Osteoblast (primary cell): Measurements from ENCODE around the gene DYNC2H1. TPM values are rescaled to one million over a fixed set of nuclear protein-coding genes. Genes with fewer than 3 reads are reported as not detected.

Source experiments
- DNase-seq: peaks from one replicate; pipeline ENCODE4 v3.0.0; 2011; ENCODE audit warnings: low spot score, mixed read lengths; ENCODE audit not compliant: insufficient read length; ENCODE audit errors: missing footprints
- H2AFZ ChIP-seq: 2 replicates; pipeline ENCODE4 v1.6.0; 2011; ENCODE audit warnings: mild to moderate bottlenecking, low read length
- H3K27ac ChIP-seq: 2 replicates; pipeline ENCODE4 v1.5.1; 2011; ENCODE audit warnings: mild to moderate bottlenecking, low read depth, low read length, moderate library complexity
- H3K27me3 ChIP-seq: 2 replicates; pipeline ENCODE4 v1.6.0; 2012; ENCODE audit warnings: mild to moderate bottlenecking, control low read depth, inconsistent platforms, low read length, moderate library complexity; ENCODE audit not compliant: insufficient read depth
- H3K36me3 ChIP-seq: 2 replicates; pipeline ENCODE4 v1.5.1; 2011; ENCODE audit warnings: mild to moderate bottlenecking, low read length, control low read depth, moderate library complexity; ENCODE audit not compliant: insufficient read depth
- H3K4me1 ChIP-seq: 2 replicates; pipeline ENCODE4 v1.5.1; 2011; ENCODE audit warnings: mild to moderate bottlenecking, low read length, control low read depth, moderate library complexity; ENCODE audit not compliant: insufficient read depth
- H3K4me2 ChIP-seq: 2 replicates; pipeline ENCODE4 v1.6.0; 2011; ENCODE audit warnings: mild to moderate bottlenecking, low read length; ENCODE audit not compliant: insufficient read depth
- H3K4me3 ChIP-seq: fragments of 200-600 bp; sonication (generic); 3 replicates; pipeline ENCODE4 v1.5.1; 2012; ENCODE audit warnings: mild to moderate bottlenecking, low read length, inconsistent platforms; ENCODE audit not compliant: insufficient read depth
- H3K79me2 ChIP-seq: 2 replicates; pipeline ENCODE4 v1.6.0; 2012; ENCODE audit warnings: mild to moderate bottlenecking, low read length, control low read depth, inconsistent platforms; ENCODE audit not compliant: insufficient read depth
- H3K9me3 ChIP-seq: 2 replicates; pipeline ENCODE4 v1.5.1; 2011; ENCODE audit warnings: low read depth, low read length, control low read depth
- H4K20me1 ChIP-seq: 2 replicates; pipeline ENCODE4 v1.6.0; 2012; ENCODE audit warnings: mild to moderate bottlenecking, low read length, control low read depth; ENCODE audit not compliant: insufficient read depth
- CTCF ChIP-seq: IDR thresholded peaks from 2 replicates; pipeline ENCODE4 v1.5.1; 2011; ENCODE audit warnings: mild to moderate bottlenecking, low read depth, low read length, moderate library complexity; ENCODE audit errors: extremely low read depth
- total RNA-seq: library from RNA; depleted of rRNA; stranded (reverse); fragments of >200 nt; gene quantifications from 2 replicates; pipeline ENCODE4 v1.2.3, GENCODE V29; 2012

The DYNC2H1 gene
- total RNA-seq, 1 donor = 82.2 TPM

DNA sequence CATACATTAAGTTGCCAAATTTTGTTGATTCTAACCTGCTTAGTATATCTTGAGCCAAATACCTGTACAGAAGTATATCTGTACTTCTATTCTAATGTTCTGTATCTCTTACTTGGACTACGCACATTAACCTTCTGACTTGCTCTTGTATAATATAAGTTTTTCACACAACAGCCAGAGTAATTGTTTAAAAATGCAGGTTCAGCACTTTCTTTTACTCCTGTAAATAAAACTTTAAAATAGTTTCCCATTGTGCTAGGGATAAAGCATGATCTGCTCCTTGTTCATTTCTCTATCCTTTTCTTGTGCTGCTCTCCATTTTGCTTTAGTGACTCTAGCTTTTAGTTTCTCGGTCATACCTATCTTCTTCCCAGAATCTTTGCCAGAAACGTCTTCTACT is 48.3 kb downstream of the DYNC2H1 start:
- H3K79me2 ChIP-seq = no peaks in the 10 kb centered on the region
- H3K36me3 ChIP-seq = peaks cover 17% of the 10 kb centered on the region
- H3K4me1 ChIP-seq = peaks cover 3% of the 10 kb centered on the region
- no peak overlapping the region for H3K4me3 ChIP-seq
- H4K20me1 ChIP-seq = no peaks in the 10 kb centered on the region
- H2AFZ ChIP-seq = no peak overlapping the region
- H3K27me3 ChIP-seq = no peaks in the 10 kb centered on the region
- H3K9me3 ChIP-seq = no peaks in the 10 kb centered on the region
- H3K4me2 ChIP-seq = no peak overlapping the region
- DNase-seq = no peak
- no peak overlapping the region for H3K27ac ChIP-seq
- no peak for TF ChIP-seq CTCF

DNA sequence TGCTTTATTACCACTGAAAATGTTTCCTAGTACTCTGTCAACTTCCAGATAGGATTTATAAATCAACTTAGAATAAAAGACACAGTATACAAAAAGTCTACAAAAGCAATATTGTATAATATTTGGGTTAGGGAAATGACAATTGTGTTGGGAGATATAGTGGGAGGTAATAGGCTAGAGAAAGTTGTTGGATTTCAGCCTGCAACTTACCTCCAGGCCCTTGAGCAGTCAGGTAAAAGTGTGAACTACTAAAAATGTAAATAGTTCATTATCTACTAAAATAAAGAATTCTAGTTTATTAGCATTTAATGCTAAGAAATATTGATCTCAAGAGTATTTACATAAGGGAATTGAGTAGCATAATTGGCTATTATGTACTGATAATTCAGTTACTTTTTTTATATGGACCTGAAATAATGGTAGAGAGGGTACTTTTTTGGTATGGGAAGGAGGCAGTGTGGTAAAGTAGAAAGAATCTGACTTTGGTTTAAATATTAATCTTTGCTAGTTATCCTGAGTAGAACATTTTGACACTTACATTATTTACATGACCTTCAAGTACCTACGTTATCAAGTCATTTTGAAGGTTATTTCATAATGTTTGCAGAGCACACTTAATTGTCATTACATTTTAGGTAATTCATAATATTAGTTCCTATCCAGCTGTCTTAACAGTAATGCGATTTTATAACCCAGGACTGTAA is 55.0 kb downstream of the DYNC2H1 start:
- Histone ChIP-seq H3K4me2 (no peak overlapping the region), H3K79me2 (no peaks in the 10 kb centered on the region), H2AFZ (no peak overlapping the region), H3K36me3 (peaks cover 17% of the 10 kb centered on the region), H3K4me3 (no peak overlapping the region), H3K9me3 (no peaks in the 10 kb centered on the region), H3K27ac (no peak overlapping the region), H3K4me1 (no peaks in the 10 kb centered on the region), H4K20me1 (no peaks in the 10 kb centered on the region), H3K27me3 (no peaks in the 10 kb centered on the region)
- TF ChIP-seq CTCF = no peak
- no peak for DNase-seq

DNA sequence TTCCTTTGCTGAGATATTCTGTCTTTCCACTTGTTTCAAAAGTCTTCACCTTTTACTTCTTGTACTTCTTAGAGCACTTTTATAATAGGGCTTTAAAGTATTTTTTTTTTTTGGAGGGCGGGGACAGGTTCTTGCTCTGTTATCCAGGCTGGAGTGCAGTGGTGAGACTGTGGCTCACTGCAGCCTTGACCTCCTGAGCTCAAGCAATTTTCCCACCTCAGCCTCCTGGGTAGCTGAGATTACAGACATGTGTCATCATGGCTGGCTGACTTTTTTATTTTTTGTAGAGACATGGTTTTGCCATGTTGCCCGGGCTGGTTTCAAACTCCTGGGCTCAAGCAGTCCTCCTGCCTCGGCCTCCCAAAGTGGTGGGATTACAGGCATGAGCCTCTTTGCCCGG is 57.9 kb downstream of the DYNC2H1 start:
- Histone ChIP-seq H4K20me1 (no peaks in the 10 kb centered on the region), H3K79me2 (no peaks in the 10 kb centered on the region), H3K4me1 (peaks cover 3% of the 10 kb centered on the region), H3K27me3 (no peaks in the 10 kb centered on the region), H3K4me3 (no peak overlapping the region), H3K27ac (no peak overlapping the region), H2AFZ (no peak overlapping the region), H3K9me3 (no peaks in the 10 kb centered on the region), H3K36me3 (peaks cover 16% of the 10 kb centered on the region), H3K4me2 (no peak overlapping the region)
- TF ChIP-seq CTCF = no peak
- no peak for DNase-seq

- DNase-seq = peak; percentile 53
- Histone ChIP-seq H4K20me1 (no peaks in the 10 kb centered on the region), H3K27ac (no peak overlapping the region), H3K4me3 (no peak overlapping the region), H3K4me2 (no peak overlapping the region), H3K27me3 (no peaks in the 10 kb centered on the region), H3K36me3 (peaks cover 3% of the 10 kb centered on the region), H3K9me3 (no peaks in the 10 kb centered on the region), H3K4me1 (peaks cover 3% of the 10 kb centered on the region), H3K79me2 (no peaks in the 10 kb centered on the region), H2AFZ (no peak overlapping the region)
- no peak for TF ChIP-seq CTCF
Measured at GRCh38 chr11:103170865-103171264, 61.6 kb downstream of the DYNC2H1 start.
